ENCODE measurements around the gene CDK17. TPM values are rescaled to one million over a fixed set of nuclear protein-coding genes. Genes with fewer than 3 reads are reported as not detected.
A peak's percentile ranks its signal among the peaks of the same experiment; 100 is the strongest.
"Not testable (repeated sequence)": the region's sequence is repeated elsewhere in the genome, so short reads cannot be mapped to it uniquely, and the experiment has no call there.

CDK17 gene
- total RNA-seq = 224 and 273 TPM in 2 replicates

DNA sequence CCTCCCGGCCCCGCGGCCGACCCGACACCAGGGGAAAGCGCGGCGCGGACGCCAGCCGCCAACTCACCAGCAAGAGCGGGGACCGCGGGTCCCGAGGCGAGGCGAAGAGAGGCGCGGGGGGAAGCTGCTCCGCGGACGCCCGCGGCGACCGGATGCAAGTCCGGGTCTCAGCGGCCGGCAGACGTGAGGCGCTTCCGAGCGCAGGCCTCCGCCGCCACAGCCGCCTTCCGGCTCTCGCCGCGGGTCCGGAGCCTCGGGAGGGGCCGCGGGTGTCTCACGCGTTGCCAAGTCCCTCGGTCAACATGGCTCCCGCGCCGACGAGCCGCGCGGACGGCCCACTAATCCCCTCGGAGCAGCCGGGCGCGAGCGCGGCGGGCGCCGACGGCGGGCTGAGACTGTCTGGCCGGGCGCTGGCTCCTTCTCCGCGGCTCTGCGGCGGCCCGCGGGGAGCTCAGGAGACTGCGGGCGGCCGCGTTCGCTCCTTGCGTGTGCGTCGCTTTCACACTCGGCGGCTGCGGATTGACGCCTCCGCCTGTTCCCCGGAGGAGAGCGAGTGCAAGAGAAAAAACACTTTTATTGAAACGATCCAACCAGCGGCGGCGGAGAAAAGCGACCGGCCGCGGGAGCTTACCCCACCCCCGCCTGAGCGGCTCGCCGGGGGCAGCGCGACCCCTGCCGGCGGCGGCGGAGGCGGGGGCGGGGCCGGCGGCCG, at the start of gene CDK17:
CDK17 (minus strand) TSS at position 521 of the 712 bp plus-strand sequence. CDS start 65,603 bp downstream, outside the sequence.
- DNase-seq (ENCODE audit: low read depth, low spot score) = no peak

DNA sequence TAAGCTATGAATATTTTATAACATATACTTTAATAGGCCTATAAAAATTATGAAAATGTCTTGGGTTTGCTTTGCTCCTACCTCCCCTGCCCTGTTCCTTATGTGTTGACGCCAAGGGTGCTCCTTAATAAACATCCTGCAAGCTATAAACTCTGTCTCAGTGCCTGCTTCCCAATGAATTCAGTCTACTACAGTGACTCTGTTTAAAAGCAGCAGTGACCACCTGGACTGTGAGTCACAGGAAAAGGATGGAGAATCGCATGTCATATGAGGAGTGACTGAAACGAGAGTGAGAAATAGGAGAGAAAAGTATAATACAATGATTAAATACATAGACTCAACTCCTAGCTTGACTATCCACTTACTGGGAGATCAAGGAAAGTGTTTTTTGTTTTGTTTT, 48.1 kb upstream of the CDK17 start:
- no peak for DNase-seq (ENCODE audit: low read depth, low spot score)

DNA sequence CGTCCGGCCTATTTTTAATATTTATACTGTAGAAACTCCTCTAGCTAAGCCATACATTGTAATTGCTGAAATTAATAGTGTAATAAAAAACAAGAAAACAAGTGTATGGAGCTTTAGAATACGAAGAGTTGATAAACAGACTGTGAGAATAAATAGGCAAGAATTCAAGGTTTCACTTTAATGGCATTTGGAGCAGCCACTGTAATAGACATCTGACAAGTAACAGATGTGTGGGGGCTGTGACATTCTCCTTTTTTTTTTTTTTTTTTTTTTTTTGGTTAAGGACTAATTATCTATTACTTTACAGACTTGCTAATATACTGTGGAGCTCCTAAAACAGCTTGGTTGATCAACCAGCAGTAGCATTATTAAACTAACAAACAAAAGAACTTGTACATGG, 47.0 kb upstream of the CDK17 start:
- no peak for DNase-seq (ENCODE audit: low read depth, low spot score)

DNA sequence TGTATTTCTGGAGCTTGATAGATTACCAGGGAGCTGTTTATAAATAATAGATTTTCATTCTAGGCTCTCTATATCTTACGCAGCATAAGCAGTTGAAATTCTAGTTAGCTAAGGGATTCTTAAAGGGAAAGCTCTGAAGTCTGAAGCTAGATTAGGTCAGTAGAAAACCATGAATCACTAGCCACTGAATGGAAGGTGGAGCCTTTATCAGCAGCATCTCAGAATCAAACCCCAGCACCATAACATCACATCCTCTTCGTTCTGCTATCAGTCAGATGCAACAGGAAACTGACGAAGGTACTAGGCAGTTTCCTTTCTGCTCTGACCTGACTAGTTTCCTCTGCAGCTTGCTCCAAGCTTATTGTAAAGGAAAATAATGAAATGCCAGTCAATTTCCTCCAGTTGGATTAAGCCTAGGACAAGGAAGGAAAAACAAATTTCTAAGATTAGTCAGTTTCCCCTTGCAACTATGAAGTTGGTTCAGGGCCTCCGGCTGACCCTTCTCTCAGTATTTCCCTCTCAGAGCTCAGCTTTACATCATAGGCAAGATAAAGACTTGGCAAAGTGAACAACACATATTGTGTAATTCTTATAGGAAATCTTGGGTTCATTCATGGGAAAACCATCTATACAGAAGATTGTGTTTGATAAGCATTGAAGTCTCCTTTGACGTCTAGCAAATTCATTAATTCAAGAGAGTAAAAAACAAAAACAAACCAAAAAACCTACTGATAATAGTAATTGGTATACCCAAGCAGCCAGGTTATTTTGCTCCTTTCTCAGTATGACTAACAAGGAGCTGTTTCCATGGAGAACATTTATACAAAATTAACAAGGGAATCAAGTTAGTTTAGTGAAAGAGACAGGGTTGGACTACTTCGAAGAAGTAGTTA, 45.7 kb upstream of the CDK17 start:
- peak; percentile 100 for DNase-seq (ENCODE audit: low read depth, low spot score)

DNA sequence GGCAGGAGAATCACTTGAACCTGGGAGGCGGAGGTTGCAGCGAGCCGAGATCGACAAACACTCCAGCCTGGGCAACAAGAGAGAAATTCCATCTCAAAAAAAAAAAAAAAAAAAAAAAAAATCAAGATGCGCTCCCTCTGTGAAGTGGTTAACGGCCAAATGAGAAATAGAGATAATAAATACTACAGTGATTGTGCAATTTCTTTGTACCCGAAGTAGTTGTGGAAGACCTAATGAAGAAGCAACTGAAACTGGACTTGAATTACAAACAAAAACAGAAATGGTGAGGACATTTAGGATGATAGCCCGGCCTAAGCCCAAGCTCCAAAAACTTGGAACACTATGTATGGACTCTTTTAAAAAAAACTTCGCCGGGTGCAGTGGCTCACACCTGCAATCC, 44.2 kb upstream of the CDK17 start:
- no peak for DNase-seq (ENCODE audit: low read depth, low spot score)

DNA sequence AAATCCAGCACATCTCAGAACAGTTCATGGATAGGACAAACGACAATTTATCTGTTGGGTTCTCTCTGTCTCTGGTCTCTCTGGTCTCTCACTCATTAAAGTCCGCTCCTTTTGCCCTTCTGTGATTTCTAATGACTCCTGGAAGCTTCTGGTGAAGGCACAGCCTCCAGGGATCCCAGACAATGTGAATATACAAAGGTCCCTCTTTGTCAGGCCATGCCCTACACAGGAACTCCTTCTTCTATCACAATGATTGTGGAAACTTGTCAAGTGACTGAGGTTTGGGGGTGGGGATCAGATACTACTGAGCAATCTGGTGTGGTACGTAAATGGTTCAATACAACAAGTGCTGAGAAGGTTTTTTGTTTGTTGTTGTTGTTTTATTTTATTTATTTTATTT, 42.7 kb upstream of the CDK17 start:
- no peak for DNase-seq (ENCODE audit: low read depth, low spot score)

DNA sequence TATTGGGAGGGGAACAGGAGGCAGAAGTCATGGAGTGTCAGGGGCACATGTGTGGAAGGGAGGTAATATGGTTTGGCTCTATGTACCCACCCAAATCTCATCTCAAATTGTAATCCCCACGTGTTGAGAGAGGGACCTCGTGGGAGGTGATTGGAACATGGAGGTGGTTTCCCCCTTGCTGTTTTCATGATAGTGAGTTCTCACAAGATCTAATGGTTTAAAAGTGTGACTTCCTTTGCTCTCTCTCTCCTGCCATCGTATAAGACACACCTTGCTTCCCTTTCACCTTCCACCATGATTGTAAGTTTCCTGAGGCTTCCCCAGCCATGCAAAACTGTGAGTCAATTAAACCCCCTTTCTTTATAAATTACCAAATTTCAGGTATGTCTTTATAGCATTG, 41.6 kb upstream of the CDK17 start:
- DNase-seq (ENCODE audit: low read depth, low spot score) = no peak

DNA sequence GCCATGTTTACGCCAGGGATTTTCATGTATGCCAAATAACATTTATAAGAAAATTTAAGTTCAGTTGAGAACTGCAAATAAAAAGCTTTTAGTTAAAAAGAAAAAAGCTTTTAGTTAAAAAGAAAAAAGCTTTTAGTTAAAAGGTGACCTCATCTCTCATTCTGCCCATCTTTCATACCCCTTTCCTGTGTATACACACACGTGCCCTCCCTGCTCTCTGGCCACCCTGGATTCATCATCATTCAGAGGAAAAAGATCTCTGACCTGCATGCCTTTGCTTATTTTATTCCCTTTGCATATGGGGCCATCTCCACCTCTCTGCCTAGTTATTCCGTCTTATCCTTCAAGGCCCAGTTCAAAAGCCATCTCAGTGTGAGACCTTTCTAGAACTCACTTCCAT, 38.1 kb upstream of the CDK17 start:
- DNase-seq (ENCODE audit: low read depth, low spot score) = no peak

DNA sequence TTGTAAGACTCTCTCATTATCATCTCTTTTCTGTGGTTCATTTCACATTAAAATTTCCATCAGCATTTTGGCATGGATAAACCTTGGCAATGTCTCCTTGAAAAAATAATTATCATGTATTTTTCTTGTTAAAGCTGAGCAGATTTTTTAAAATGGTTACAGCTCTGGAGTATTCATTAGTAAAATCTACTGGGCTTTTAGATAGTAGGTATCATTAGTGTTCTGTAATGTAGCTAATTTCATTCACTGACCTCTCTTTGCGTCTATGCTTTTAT, 36.9 kb upstream of the CDK17 start:
- DNase-seq (ENCODE audit: low read depth, low spot score) = no peak

DNA sequence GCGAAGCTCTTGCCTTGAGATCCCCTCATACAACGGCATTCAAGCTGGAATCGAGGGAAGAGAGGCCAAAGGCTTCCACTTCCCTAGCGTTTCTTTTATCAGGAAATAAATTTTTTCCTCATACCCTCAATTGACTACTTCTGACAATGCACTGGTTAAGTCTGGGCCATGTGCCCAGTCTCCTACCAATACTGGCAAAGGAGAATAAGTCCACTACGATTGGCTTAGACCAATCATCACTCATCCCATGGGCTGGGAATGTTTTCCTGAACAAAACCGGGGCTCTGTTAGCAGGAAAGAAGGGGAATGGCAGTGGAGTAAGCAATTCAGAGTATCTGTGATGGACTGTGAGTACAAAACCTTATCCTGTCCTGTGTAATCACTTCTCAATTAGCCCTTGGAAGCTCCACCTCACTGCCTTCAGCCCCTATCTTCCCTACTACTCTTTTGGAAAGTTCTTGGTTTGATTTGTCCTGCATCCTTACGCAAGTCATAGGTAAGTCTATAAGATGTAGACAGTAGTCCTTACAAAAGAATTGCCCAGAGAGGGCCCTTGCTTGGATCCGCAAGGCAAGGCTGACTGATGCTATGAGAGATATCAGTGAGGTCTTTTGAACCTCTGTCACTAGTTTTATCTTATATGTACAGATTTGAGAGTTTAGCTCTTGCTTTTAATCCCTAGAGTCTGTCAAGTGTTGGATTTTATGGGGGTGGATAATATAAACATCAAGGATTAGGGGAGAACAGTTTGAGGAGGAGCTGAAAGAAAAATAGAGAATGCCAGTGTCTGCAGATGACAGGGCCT, 36.3 kb upstream of the CDK17 start:
- peak; percentile 97 for DNase-seq (ENCODE audit: low read depth, low spot score)

DNA sequence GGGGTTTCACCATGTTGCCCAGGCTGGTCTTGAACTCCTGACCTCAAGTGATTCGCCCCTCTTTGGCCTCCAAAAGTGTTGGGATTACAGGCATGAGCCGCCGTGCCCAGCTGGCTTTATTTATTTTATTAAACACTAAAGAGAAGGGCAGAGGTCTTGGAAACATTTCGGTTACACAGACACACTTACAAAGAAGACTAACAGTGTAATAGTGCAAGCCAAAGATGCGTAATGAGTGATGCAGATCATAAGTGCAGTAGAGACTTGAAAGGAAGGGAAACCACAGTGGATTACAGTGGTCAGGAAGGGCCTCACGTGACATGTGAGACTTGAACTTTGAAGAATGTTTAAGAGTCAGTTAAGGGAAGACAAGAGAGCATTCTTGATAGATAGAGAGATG, 33.9 kb upstream of the CDK17 start:
- no peak for DNase-seq (ENCODE audit: low read depth, low spot score)

DNA sequence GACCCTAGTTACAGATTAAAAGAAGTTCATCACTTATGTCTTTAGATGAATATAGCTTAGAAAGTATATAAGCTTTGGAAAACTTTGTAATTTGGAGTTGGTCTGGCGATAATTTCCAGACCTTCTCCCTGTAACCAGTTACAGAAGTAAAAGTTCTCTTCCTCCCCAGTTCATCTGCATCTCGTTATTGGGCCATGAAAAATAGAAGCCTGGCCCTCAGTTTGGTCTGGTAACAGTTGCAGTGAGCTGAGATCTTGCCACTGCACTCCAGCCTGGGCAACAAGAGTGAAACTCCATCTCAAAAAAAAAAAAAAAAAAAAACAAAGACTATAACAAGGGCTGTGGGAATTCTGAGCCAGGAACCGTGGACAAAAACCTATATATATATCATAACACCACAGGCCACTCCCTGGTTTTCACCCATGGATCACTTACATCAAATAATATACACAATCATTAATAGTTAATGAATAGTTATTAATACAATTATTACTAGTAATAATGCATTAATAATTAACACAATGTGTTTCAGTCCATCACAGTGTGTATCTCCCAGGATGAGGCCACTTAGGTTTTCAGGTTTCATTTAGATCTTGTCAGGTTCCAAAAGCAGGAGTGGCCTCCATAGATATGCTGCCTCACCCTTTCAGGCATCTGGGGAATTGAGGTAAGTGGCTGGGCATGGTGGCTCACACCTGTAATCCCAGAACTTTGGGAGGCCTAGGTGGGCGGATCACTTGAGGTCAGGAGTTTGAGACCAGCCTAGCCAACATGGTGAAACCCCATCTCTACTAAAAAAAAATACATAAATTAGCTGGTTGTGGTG, 32.5 kb upstream of the CDK17 start:
- not testable (repeated sequence) for DNase-seq (ENCODE audit: low read depth, low spot score)

DNA sequence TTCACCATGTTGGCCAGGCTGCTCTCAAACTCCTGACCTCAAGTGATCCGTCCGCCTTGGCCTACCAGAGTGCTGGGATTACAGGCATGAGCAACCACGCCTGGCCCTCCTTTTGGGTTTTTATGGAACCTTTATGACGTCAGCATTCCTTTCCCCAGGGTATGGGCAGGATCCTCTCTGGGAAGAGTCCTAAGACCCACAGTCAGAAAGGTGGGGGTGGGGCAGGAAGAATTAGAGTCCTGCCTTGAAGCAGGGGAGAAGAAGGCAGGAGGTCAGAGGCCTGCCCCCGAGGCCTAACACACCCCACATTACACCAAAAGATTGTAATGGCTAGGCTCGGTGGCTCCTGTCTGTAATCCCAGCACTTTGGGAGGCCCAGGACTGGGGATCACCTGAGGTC, 30.8 kb upstream of the CDK17 start:
- DNase-seq (ENCODE audit: low read depth, low spot score) = no peak

DNA sequence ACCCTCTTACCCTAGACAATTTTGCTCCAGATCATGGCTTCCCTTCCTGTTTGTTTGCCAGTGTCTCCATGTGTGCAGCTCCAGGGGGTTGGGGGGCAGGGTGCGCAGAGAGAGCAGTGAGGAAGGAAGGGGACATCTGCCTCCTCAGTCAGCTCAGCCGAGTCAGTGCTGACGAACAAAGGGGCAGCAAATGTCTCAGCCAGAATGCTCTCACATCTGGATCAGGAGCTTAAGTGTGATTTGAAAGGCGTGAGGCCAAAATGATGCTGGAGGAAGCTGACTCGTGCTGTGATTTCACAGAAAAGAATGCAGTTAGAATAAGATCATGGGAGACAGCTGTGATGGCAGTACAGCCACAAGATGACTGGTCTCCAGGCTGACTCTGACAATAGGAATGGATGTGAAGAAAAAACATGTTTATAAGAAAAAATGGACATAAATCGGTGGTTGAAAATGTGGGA, 27.1 kb upstream of the CDK17 start:
- DNase-seq (ENCODE audit: low read depth, low spot score) = peak; percentile 100

DNA sequence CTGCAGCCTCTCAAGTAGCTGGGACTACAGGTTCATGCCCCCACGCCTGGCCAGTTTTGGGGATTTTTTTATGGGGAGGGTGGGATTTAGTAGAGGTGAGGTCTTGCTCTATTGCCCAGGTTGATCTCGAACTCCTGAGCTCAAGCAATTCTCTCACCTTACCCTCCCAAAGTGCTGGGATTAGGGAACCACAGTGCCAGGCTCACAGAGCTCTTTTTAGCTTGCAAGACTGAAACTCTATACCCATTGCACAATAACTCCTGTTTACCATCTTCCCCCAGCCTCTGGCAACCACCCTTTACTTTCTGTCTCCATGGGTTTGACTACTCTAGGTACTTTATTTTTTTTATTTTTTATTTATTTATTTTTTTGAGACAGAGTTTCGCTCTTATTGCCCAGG, 25.7 kb upstream of the CDK17 start:
- no peak for DNase-seq (ENCODE audit: low read depth, low spot score)

DNA sequence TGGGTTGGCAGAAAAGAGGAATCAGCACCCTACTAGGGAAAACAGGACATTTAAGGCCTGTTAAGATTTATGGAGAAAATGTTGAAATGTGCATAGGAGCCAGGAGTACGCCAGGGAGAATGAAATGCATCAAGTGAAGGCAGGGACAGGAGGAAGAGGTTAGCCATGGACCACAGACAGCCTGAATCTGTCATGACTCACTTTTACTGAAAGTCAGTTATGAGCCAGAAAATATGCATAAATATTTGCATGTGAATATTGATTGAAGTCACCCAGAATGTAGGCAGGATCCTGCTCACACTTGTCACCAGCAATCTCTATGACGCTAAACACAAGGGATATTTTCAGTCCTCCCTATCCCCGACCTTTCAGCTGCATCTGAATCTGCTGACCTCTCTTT, 25.1 kb upstream of the CDK17 start:
- no peak for DNase-seq (ENCODE audit: low read depth, low spot score)

DNA sequence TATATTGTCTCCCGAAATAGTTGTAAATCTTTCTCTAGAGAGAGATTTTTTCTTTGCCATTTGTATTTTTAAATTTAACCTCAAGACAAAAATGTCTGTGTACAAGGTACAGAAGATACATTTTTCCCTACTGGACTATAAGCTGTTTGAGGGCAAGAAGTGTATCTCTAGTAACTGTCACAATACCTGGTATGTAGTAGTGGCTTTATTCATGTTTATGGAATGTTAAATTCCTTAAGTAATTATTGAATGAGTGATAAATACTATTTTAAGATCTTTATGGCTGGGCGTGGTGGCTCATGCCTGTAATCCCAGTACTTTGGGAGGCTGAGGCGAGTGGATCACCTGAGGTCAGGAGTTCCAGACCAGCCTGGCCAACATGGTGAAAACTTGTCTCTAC, 24.4 kb upstream of the CDK17 start:
- no peak for DNase-seq (ENCODE audit: low read depth, low spot score)

DNA sequence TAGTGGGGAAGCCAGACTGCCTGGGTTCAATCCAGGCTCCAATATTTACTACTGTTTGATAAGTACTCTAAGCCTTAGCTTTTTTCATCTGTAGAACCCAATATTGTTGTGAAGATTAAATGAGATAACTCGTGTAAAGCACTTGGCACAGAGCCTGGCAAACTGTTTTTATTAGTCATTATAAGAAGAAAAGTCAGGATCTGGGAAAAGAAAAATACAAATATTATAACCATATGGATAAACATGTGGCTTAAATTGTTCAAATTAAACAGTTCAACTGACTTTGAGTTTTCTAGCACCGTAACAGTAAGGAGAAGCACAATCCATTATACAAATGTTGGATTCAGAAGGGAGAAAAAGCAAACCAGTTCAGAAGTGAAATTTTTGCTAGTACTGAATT, 22.0 kb upstream of the CDK17 start:
- no peak for DNase-seq (ENCODE audit: low read depth, low spot score)

DNA sequence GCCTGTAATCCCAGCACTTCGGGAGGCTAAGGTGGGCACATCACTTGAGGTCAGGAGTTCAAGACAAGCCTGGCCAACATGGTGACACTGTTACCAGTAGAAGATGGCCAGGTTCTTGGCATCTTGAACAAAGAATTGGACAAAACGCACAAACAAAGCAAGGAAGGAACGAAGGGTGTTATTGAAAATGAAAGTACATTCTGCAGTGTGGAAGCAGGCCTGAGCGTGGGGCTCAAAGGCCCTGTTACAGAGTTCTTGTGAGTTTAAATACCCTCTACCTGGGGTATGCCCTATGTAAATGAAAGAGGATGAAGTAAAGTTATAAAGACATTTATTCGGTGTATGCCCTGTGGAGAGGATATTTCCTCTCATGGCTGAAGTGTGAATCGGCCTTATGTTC, 20.8 kb upstream of the CDK17 start:
- DNase-seq (ENCODE audit: low read depth, low spot score) = no peak

DNA sequence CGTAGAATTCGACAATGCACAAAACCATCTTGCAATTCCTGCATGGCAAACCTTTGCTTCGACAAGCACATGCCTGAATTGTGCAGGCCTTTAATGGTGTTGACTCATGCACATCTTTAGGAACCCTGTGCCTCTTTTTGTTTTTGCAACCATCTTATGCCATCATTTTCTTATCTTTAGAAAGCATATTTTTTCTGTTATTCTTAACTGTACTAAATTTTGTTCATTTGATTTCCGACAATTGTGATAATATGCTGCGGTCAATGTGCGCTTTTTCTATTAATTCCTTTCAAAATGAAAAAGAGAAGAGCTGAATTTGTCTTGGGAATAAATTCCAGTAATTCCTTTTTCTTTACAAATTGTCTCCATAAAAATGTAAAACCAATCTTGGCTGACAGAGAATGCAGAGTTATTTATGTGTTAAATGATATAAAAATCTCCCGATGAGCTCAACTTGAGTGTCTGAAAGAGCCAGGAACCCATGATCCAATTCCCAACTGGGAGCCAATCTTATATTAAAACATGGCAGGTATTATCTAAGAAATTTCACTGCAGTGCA, 20.1 kb upstream of the CDK17 start:
- DNase-seq (ENCODE audit: low read depth, low spot score) = peak; percentile 94
